Mammary epithelial cell (primary cell): ENCODE results near the gene SPHK1.

Experiments
- EZH2 ChIP-seq: IDR thresholded peaks from 2 replicates; pipeline ENCODE4 v1.6.1; 2012; ENCODE audit warnings: low read length, inconsistent platforms, borderline replicate concordance
- TF ChIP-seq, protein P1 (sequence below), 2 donors: IDR thresholded peaks in 1 of 2; conservative IDR thresholded peaks in 1 of 2; 2 replicates each; pipeline ENCODE4 v1.5.1; 2011 to 2012; ENCODE audit warnings: inconsistent platforms in 2 of 2, low read length in 2 of 2, mild to moderate bottlenecking in 2 of 2, control low read depth in 1 of 2, low read depth in 1 of 2; ENCODE audit not compliant: insufficient read depth in 1 of 2; ENCODE audit errors: extremely low read depth in 1 of 2

DNA sequence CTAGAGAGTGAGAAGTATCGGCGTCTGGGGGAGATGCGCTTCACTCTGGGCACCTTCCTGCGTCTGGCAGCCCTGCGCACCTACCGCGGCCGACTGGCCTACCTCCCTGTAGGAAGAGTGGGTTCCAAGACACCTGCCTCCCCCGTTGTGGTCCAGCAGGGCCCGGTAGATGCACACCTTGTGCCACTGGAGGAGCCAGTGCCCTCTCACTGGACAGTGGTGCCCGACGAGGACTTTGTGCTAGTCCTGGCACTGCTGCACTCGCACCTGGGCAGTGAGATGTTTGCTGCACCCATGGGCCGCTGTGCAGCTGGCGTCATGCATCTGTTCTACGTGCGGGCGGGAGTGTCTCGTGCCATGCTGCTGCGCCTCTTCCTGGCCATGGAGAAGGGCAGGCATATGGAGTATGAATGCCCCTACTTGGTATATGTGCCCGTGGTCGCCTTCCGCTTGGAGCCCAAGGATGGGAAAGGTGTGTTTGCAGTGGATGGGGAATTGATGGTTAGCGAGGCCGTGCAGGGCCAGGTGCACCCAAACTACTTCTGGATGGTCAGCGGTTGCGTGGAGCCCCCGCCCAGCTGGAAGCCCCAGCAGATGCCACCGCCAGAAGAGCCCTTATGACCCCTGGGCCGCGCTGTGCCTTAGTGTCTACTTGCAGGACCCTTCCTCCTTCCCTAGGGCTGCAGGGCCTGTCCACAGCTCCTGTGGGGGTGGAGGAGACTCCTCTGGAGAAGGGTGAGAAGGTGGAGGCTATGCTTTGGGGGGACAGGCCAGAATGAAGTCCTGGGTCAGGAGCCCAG, 2.8 kb downstream of the SPHK1 start:
- TF ChIP-seq, protein P1, sequence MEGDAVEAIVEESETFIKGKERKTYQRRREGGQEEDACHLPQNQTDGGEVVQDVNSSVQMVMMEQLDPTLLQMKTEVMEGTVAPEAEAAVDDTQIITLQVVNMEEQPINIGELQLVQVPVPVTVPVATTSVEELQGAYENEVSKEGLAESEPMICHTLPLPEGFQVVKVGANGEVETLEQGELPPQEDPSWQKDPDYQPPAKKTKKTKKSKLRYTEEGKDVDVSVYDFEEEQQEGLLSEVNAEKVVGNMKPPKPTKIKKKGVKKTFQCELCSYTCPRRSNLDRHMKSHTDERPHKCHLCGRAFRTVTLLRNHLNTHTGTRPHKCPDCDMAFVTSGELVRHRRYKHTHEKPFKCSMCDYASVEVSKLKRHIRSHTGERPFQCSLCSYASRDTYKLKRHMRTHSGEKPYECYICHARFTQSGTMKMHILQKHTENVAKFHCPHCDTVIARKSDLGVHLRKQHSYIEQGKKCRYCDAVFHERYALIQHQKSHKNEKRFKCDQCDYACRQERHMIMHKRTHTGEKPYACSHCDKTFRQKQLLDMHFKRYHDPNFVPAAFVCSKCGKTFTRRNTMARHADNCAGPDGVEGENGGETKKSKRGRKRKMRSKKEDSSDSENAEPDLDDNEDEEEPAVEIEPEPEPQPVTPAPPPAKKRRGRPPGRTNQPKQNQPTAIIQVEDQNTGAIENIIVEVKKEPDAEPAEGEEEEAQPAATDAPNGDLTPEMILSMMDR (conservative IDR thresholded peaks at IDR 0.05 in 1 of 2, IDR thresholded peaks at IDR 0.05 in 1 of 2; ENCODE audit: extremely low read depth in 1 of 2, insufficient read depth in 1 of 2, low read depth in 1 of 2, low read length in 2 of 2), result no peak
- TF ChIP-seq EZH2, result no peak
